GM12874 (cell line): ENCODE measurements around the gene PRRT1.

ENCODE experiments used
- CTCF ChIP-seq: IDR thresholded peaks from 2 replicates; pipeline ENCODE4 v1.5.1; 2011; ENCODE audit warnings: low read depth, mild to moderate bottlenecking, control low read depth, low read length, moderate library complexity; ENCODE audit not compliant: insufficient read depth

PRRT1 gene

GRCh38 chr6:32174416-32174815 is 22.7 kb upstream of the PRRT1 start:
- no peak for TF ChIP-seq CTCF

GRCh38 chr6:32173051-32173727 is 21.4 kb upstream of the PRRT1 start:
- no peak for TF ChIP-seq CTCF

GRCh38 chr6:32171234-32171633 is 19.5 kb upstream of the PRRT1 start:
- TF ChIP-seq CTCF, result no peak

- TF ChIP-seq CTCF, result no peak
Measured at GRCh38 chr6:32170294-32170693, 18.6 kb upstream of the PRRT1 start.

- no peak for TF ChIP-seq CTCF
Measured at GRCh38 chr6:32168807-32169591, 17.3 kb upstream of the PRRT1 start.

- no peak for TF ChIP-seq CTCF
Measured at GRCh38 chr6:32168350-32168749, 16.6 kb upstream of the PRRT1 start.

- TF ChIP-seq CTCF, result no peak
Measured at GRCh38 chr6:32167761-32168262, 16.1 kb upstream of the PRRT1 start.
